Measurements from ENCODE around the gene ATP7A. TPM values are rescaled to one million over a fixed set of nuclear protein-coding genes. Genes with fewer than 3 reads are reported as not detected.

Gene ATP7A
- total RNA-seq, 4 donors from 2014 or later, result 4.0 to 6.3 (median 5.1) TPM

GRCh38 chrX:77969538-77969937, 59.0 kb downstream of the ATP7A start, which contains the start of gene PGAM4:
PGAM4 (minus strand) TSS chrX:77969638; CDS start chrX:77969638, 0 bp downstream.
- no peaks in the 10 kb centered on the region for H3K36me3 ChIP-seq
- H3K9me3 ChIP-seq, result no peaks in the 10 kb centered on the region
- intact Hi-C loops (cut with DNase I; ENCODE audit: low total_unique reads), result no loop called here
- no peaks in the 10 kb centered on the region for H3K4me1 ChIP-seq
- in situ Hi-C loops (cut with MboI; ENCODE audit: low sequenced_read_pairs in 4 of 4), result no loop called here
- H3K4me3 ChIP-seq, result no peak within 1 kb of the TSS
- no peaks in the 10 kb centered on the region for H3K27me3 ChIP-seq
- TF ChIP-seq CTCF (IDR thresholded peaks at IDR 0.05 in 4 of 5, conservative IDR thresholded peaks at IDR 0.05 in 1 of 5) (no peak), POLR2A (IDR thresholded peaks at IDR 0.05) (no peak)
- ATAC-seq (no peak), DNase-seq (no peak)
- H3K27ac ChIP-seq, result no peak within 1 kb of the TSS

- no peaks in the 10 kb centered on the region for H3K36me3 ChIP-seq
- no peaks in the 10 kb centered on the region for H3K9me3 ChIP-seq
- TF ChIP-seq CTCF (IDR thresholded peaks at IDR 0.05 in 4 of 5, conservative IDR thresholded peaks at IDR 0.05 in 1 of 5) (no peak), POLR2A (IDR thresholded peaks at IDR 0.05) (no peak)
- intact Hi-C loops (cut with DNase I; ENCODE audit: low total_unique reads), result no loop called here
- no peak overlapping the region for H3K27ac ChIP-seq
- DNase-seq, result no peak
- H3K27me3 ChIP-seq, result no peaks in the 10 kb centered on the region
- in situ Hi-C loops (cut with MboI; ENCODE audit: low sequenced_read_pairs in 4 of 4), result no loop called here
- ATAC-seq, result no peak
- H3K4me1 ChIP-seq, result no peaks in the 10 kb centered on the region
- H3K4me3 ChIP-seq, result no peak overlapping the region
Measured at GRCh38 chrX:77975755-77976154, 65.3 kb downstream of the ATP7A start.

GRCh38 chrX:77977095-77977494, 66.6 kb downstream of the ATP7A start:
- no peak overlapping the region for H3K27ac ChIP-seq
- in situ Hi-C loops (cut with MboI; ENCODE audit: low sequenced_read_pairs in 4 of 4) (no loop called here), intact Hi-C loops (cut with DNase I; ENCODE audit: low total_unique reads) (no loop called here)
- TF ChIP-seq POLR2A (IDR thresholded peaks at IDR 0.05) (no peak), CTCF (IDR thresholded peaks at IDR 0.05 in 4 of 5, conservative IDR thresholded peaks at IDR 0.05 in 1 of 5) (no peak)
- H3K9me3 ChIP-seq, result no peaks in the 10 kb centered on the region
- H3K36me3 ChIP-seq, result no peaks in the 10 kb centered on the region
- no peaks in the 10 kb centered on the region for H3K27me3 ChIP-seq
- H3K4me3 ChIP-seq, result no peak overlapping the region
- no peaks in the 10 kb centered on the region for H3K4me1 ChIP-seq
- DNase-seq (no peak), ATAC-seq (no peak)

- intact Hi-C loops (cut with DNase I; ENCODE audit: low total_unique reads) (no loop called here), in situ Hi-C loops (cut with MboI; ENCODE audit: low sequenced_read_pairs in 4 of 4) (no loop called here)
- Histone ChIP-seq H3K9me3 (no peaks in the 10 kb centered on the region), H3K27me3 (no peaks in the 10 kb centered on the region), H3K27ac (no peak overlapping the region), H3K4me3 (no peak overlapping the region), H3K4me1 (no peaks in the 10 kb centered on the region), H3K36me3 (no peaks in the 10 kb centered on the region)
- DNase-seq (no peak), ATAC-seq (no peak)
- TF ChIP-seq CTCF (IDR thresholded peaks at IDR 0.05 in 4 of 5, conservative IDR thresholded peaks at IDR 0.05 in 1 of 5) (no peak), POLR2A (IDR thresholded peaks at IDR 0.05) (no peak)
Measured at GRCh38 chrX:77977518-77977917, 67.0 kb downstream of the ATP7A start.

GRCh38 chrX:77979870-77980269, 69.4 kb downstream of the ATP7A start:
- Histone ChIP-seq H3K36me3 (no peaks in the 10 kb centered on the region), H3K27me3 (no peaks in the 10 kb centered on the region), H3K4me3 (no peak overlapping the region), H3K9me3 (no peaks in the 10 kb centered on the region), H3K27ac (no peak overlapping the region), H3K4me1 (no peaks in the 10 kb centered on the region)
- ATAC-seq (no peak), DNase-seq (no peak)
- intact Hi-C loops (cut with DNase I; ENCODE audit: low total_unique reads), result no loop called here
- in situ Hi-C loops (cut with MboI; ENCODE audit: low sequenced_read_pairs in 4 of 4), result no loop called here
- no peak for TF ChIP-seq POLR2A (IDR thresholded peaks at IDR 0.05)
- no peak for TF ChIP-seq CTCF (IDR thresholded peaks at IDR 0.05 in 4 of 5, conservative IDR thresholded peaks at IDR 0.05 in 1 of 5)
